K562 (cell line): ENCODE data around the gene EML6. TPM values are rescaled to one million over a fixed set of nuclear protein-coding genes. Genes with fewer than 3 reads are reported as not detected.

Experiments
- ATAC-seq: fragments of 200-7000 bp; cut with Tn5 transposase; 3 replicates; pipeline ENCODE4 v1.9.1; 2020; ENCODE audit warnings: moderate library complexity
- BruUV-seq: library from RNA; stranded (reverse); fragments of 400-500 nt; replicated peaks from 2 replicates; lab custom pipeline; 2021; lab: Mats Ljungman, UMichigan
- CTCF ChIA-PET: fragments of 300-600 bp; formaldehyde crosslinking; extraction: SDS; loops from one replicate; lab custom pipeline; 2021; ENCODE audit warnings: low intra/inter-chr PET ratio; lab: Yijun Ruan, JAX
- POLR2A ChIA-PET: fragments of 300-600, 350-650 bp; sonication (Branson Sonifier 250); formaldehyde crosslinking; extraction: SDS; loops from one replicate; lab custom pipeline; 2021; ENCODE audit warnings: antibody characterized with exemption, inconsistent platforms; lab: Yijun Ruan, JAX
- DNase-seq, 4 experiments: peaks; one replicate each; pipeline versions ENCODE4 v3.0.0 to v3.0.0-alpha.2; 2011 to 2018; ENCODE audit warnings: low spot score in 3 of 4, mixed read lengths in 3 of 4; ENCODE audit errors: extremely low read depth in 1 of 4
- FAIRE-seq: peaks from 2 replicates; lab custom pipeline; 2011; peaks lifted over from hg19 to GRCh38; lab: Jason Lieb, UNC
- H2AFZ ChIP-seq: 2 replicates; pipeline ENCODE4 v1.6.0; 2011; ENCODE audit warnings: low read depth, low read length, control low read depth, inconsistent platforms
- H3K27ac ChIP-seq: fragments of 200-600 bp; 3 replicates; pipeline ENCODE4 v1.8.0; 2011; ENCODE audit warnings: low read depth, mild to moderate bottlenecking, control low read depth, inconsistent platforms, low read length, moderate library complexity, mixed read lengths; ENCODE audit errors: extremely low read depth
- H3K27me3 ChIP-seq, 2 experiments: fragments of 300-600 bp in 1 of 2; 2 replicates in 1 of 2; 3 replicates in 1 of 2; pipeline versions ENCODE4 v1.6.0 to v1.8.0; 2011; ENCODE audit warnings: inconsistent platforms in 2 of 2, low read length in 2 of 2, mild to moderate bottlenecking in 1 of 2, mixed read lengths in 1 of 2, moderate library complexity in 1 of 2; ENCODE audit not compliant: control insufficient read depth in 2 of 2, insufficient read depth in 2 of 2
- H3K36me3 ChIP-seq: fragments of 300-600 bp; 3 replicates; pipeline ENCODE4 v1.8.0; 2011; ENCODE audit warnings: mild to moderate bottlenecking, low read length, inconsistent platforms; ENCODE audit not compliant: control insufficient read depth, insufficient read depth
- H3K4me1 ChIP-seq, 2 experiments: fragments of 200-600 bp in 1 of 2; replicated peaks in 1 of 2; 2 replicates in 1 of 2; 3 replicates in 1 of 2; pipeline versions ENCODE4 v1.5.1 to v1.8.0; 2011; ENCODE audit warnings: inconsistent platforms in 2 of 2, low read length in 2 of 2, mild to moderate bottlenecking in 1 of 2, mixed read lengths in 1 of 2, moderate library complexity in 1 of 2; ENCODE audit not compliant: control insufficient read depth in 2 of 2, insufficient read depth in 2 of 2
- H3K4me2 ChIP-seq: 2 replicates; pipeline ENCODE4 v1.6.1; 2011; ENCODE audit warnings: low read length, control low read depth, inconsistent platforms, mixed read lengths; ENCODE audit not compliant: insufficient read depth
- H3K4me3 ChIP-seq: fragments of 200-600 bp; sonication (generic), shearing (Covaris generic); 2 replicates; pipeline ENCODE4 v1.5.1; 2016; ENCODE audit warnings: control low read depth, inconsistent platforms
- H3K79me2 ChIP-seq: fragments of 200-600 bp; 3 replicates; pipeline ENCODE4 v1.8.0; 2011; ENCODE audit warnings: low read length, inconsistent platforms; ENCODE audit not compliant: control insufficient read depth, insufficient read depth
- H3K9ac ChIP-seq, 2 experiments: 2 replicates each; pipeline versions ENCODE4 v1.6.0 to v1.6.1; 2011; ENCODE audit warnings: low read depth in 2 of 2, low read length in 2 of 2, control low read depth in 1 of 2, inconsistent platforms in 1 of 2, mild to moderate bottlenecking in 1 of 2, mixed read lengths in 1 of 2; ENCODE audit not compliant: insufficient read depth in 1 of 2
- H3K9me1 ChIP-seq: one replicate; pipeline ENCODE4 v1.6.0; 2011; ENCODE audit warnings: inconsistent platforms, mild to moderate bottlenecking, low read length, moderate library complexity; ENCODE audit not compliant: control insufficient read depth, insufficient read depth
- H3K9me3 ChIP-seq: replicated peaks from 2 replicates; pipeline ENCODE4 v1.5.1; 2011; ENCODE audit warnings: low read depth, low read length, inconsistent platforms; ENCODE audit not compliant: control insufficient read depth, insufficient read depth
- H4K20me1 ChIP-seq: replicated peaks from 2 replicates; pipeline ENCODE4 v1.6.1; 2011; ENCODE audit warnings: low read length, inconsistent platforms, mixed read lengths; ENCODE audit not compliant: control insufficient read depth, insufficient read depth
- C11orf30 ChIP-seq: fragments of 450-650 bp; IDR thresholded peaks from 2 replicates; pipeline ENCODE4 v1.6.1; 2016; ENCODE audit warnings: low read depth, mild to moderate bottlenecking
- CBX2 ChIP-seq: fragments of 200-600 bp; sonication (generic); IDR thresholded peaks from one replicate; pipeline ENCODE4 v1.6.1; 2012; ENCODE audit warnings: mild to moderate bottlenecking, low read length, inconsistent platforms; ENCODE audit not compliant: insufficient read depth, poor library complexity, severe bottlenecking
- E2F3 ChIP-seq: fragments of 250-450 bp; sonication (Bioruptor Pico); IDR thresholded peaks from 2 replicates; pipeline ENCODE4 v1.4.0; 2020; ENCODE audit warnings: mild to moderate bottlenecking
- HDAC8 ChIP-seq: fragments of 450-650 bp; IDR thresholded peaks from 2 replicates; pipeline ENCODE4 v1.6.1; 2016; ENCODE audit warnings: mild to moderate bottlenecking, missing genetic modification characterization, moderate library complexity, missing compliant biosample characterization
- LEF1 ChIP-seq: fragments of 450-650 bp; IDR thresholded peaks from 2 replicates; pipeline ENCODE4 v1.6.1; 2016; ENCODE audit warnings: mild to moderate bottlenecking
- MAFF ChIP-seq: IDR thresholded peaks from 2 replicates; pipeline ENCODE4 v1.6.1; 2012; ENCODE audit warnings: low read length, improper control_type of control experiment
- MAFK ChIP-seq: IDR thresholded peaks from 2 replicates; pipeline ENCODE4 v1.6.1; 2011; ENCODE audit warnings: low read length, improper control_type of control experiment
- ZNF316 ChIP-seq: fragments of 450-650 bp; IDR thresholded peaks from 2 replicates; pipeline ENCODE4 v1.6.1; 2016
- WGBS: fragments of 100-300 bp; shearing (Covaris generic); methylation state at CpG from one replicate; pipeline ENCODE4 v1.1.6; 2016; ENCODE audit warnings: low coverage, mixed read lengths; ENCODE audit not compliant: insufficient coverage; ENCODE audit errors: missing lambda C conversion rate; 5-methylcytosine and 5-hydroxymethylcytosine counted together
- in situ Hi-C: fragments of 300-500 bp; cut with MboI; formaldehyde crosslinking; loops from 4 replicates; pipeline ENCODE4 v1.15.0; 2018; ENCODE audit warnings: inconsistent platforms, mixed read lengths
- intact Hi-C: fragments of 100-400 bp; cut with micrococcal nuclease; formaldehyde crosslinking; loops from 2 replicates; pipeline ENCODE4 v1.14.2; 2022
- polyA plus RNA-seq, 8 experiments: library from polyadenylated mRNA; depleted of rRNA in 4 of 8; stranded (reverse) in 5 of 8; unstranded in 3 of 8; fragments of >200 nt; fragmentation: Nextera tagmentation in 2 of 8; fragmentation: Illumina TruSeq in 1 of 8; extraction: Ambion mirVana in 2 of 8; extraction: Trizol in 1 of 8; gene quantifications; 2 replicates each; pipeline versions ENCODE4 v1.2.1 to v1.2.3, GENCODE V29; 2011 to 2014; ENCODE audit warnings: inconsistent platforms in 1 of 8, missing spikeins in 1 of 8
- total RNA-seq, 7 experiments: library from RNA; depleted of rRNA in 6 of 7; stranded (reverse); fragments of >200 nt in 6 of 7; fragmentation: Illumina TruSeq in 2 of 7; extraction: Trizol in 2 of 7; gene quantifications; 2 replicates each; pipeline versions ENCODE4 v1.2.1 to v1.2.3, GENCODE V29; 2011 to 2021; ENCODE audit warnings: low replicate concordance in 1 of 7
- TF ChIP-seq, protein P1 (sequence below): fragments of 250-450 bp; sonication (Bioruptor Pico); IDR thresholded peaks from 2 replicates; pipeline ENCODE4 v1.4.0; 2020; ENCODE audit warnings: mild to moderate bottlenecking

The EML6 gene
- total and polyA plus RNA-seq, 9 of the 15 experiments (the other 6 are each of a cell fraction or from before 2014, with no cell fraction given) = 0.07 to 0.56 (median 0.25) TPM

DNA sequence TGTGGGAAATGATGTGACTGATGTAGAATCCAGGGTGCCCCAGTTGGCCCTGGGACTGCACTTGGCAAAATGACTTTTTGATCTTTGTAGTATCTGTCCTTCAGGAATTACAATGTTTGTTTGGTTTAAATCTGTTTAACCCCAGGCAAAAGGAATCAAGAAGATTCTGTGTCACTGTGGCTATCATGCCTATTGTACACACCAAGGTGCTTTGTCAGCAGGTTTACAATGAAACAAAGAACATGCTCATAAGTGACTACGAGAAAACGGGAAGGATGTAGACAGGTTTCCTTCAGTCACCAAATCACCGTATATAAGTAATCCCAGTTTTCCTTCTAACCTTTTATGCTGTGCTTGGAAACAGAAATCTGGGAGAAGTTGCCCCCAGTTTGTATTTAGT, 217.3 kb downstream of the EML6 start:
- WGBS = 0% methylated on average over 3 of the region's 3 CpGs

More for the DNA sequence above, 217.3 kb downstream of the EML6 start:
- Histone ChIP-seq H3K4me2 (no peak overlapping the region), H3K27ac (no peak overlapping the region), H3K4me3 (no peak overlapping the region), H4K20me1 (no peaks in the 10 kb centered on the region), H3K79me2 (no peaks in the 10 kb centered on the region), H3K27me3 (peaks cover 3 to 21% of the 10 kb centered on the region in 2 experiments; a peak in 4 of 5 replicates), H3K36me3 (no peaks in the 10 kb centered on the region), H3K9me3 (no peaks in the 10 kb centered on the region), H2AFZ (no peak overlapping the region), H3K4me1 (peaks cover 0 to 2% of the 10 kb centered on the region in 2 experiments; a peak in 1 of 5 replicates), H3K9ac (no peak overlapping the region), H3K9me1 (no peaks in the 10 kb centered on the region)
- POLR2A ChIA-PET = interaction anchor here (0.7 to 1.4 kb wide), 4 partner anchors 9 to 49 kb away, joined by 3 to 4 read pairs (median 3); no protein-coding TSS in a partner anchor
- no peak for FAIRE-seq
- peak; percentile 42; the same call in 1 of the 2 replicates for TF ChIP-seq C11orf30
- TF ChIP-seq HDAC8 (tag) = no peak
- no peak for TF ChIP-seq LEF1
- TF ChIP-seq, protein P1, sequence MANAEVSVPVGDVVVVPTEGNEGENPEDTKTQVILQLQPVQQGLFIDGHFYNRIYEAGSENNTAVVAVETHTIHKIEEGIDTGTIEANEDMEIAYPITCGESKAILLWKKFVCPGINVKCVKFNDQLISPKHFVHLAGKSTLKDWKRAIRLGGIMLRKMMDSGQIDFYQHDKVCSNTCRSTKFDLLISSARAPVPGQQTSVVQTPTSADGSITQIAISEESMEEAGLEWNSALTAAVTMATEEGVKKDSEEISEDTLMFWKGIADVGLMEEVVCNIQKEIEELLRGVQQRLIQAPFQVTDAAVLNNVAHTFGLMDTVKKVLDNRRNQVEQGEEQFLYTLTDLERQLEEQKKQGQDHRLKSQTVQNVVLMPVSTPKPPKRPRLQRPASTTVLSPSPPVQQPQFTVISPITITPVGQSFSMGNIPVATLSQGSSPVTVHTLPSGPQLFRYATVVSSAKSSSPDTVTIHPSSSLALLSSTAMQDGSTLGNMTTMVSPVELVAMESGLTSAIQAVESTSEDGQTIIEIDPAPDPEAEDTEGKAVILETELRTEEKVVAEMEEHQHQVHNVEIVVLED (CRISPR knock-in tag) = no peak
- peak; percentile 25; the same call in 1 of the 2 replicates for TF ChIP-seq MAFF
- peak; percentile 66 for TF ChIP-seq ZNF316
- TF ChIP-seq CBX2 = no peak
- no peak for TF ChIP-seq E2F3 (CRISPR knock-in tag)
- TF ChIP-seq MAFK = peak; percentile 22; the same call in 1 of the 2 replicates
- in situ Hi-C loops (no loop called here), intact Hi-C loops (no loop called here)
- CTCF ChIA-PET = no interaction called here
- BruUV-seq = no TSS peak
- no peak for DNase-seq
- ATAC-seq = no peak
